Measurements from ENCODE around the gene ZNF618. TPM values are rescaled to one million over a fixed set of nuclear protein-coding genes. Genes with fewer than 3 reads are reported as not detected.

The ZNF618 gene
- total RNA-seq, 1 experiment from 2014 or later: 1.8 TPM

DNA sequence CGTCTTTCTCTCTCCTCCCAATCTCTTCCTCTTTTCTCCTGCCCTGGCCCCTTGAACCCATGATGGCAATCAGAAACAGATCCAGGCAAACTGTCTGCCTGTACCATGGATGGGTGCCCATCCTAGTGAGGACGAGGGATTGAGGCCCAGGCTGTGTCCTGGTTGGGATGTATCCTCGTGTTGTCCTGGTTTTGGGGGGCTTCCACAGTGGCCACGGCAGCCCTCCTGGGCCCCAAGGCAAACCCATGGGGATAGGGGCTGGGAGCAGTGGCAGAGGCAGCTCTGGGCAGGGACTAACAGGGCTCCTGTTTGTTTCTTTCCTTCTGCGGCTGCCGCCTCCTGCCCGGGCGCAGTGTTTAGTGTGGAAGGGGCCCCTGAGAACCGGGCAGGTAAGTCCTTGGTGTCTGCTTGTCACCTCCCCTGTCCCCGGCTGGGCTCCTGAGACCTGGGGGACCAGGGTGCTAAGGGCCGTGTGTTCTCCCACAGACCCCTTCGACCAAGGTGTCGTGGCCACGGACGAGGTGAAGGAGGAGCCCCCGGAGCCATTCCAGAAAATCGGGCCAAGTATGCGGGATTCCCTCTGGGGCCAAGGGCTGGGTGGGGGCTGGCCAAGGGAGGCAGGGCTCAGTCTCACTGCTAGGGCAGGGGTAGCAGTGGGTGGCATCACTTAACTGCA lies 132.0 kb downstream of the ZNF618 start:
- H3K4me3 ChIP-seq (ENCODE audit: low read depth in 2 of 2, low read length in 2 of 2): no peak overlapping the region
- CTCF ChIA-PET: interaction anchor here (0.6 kb wide), 1 partner anchor 167 kb away, joined by 8 read pairs; no protein-coding TSS in a partner anchor
- intact Hi-C loops (cut with micrococcal nuclease; ENCODE audit: unreplicated experiment) (no loop called here), in situ Hi-C loops (cut with HindIII; ENCODE audit: low pct_unique_long_range_greater_than_20kb, low sequenced_read_pairs) (no loop called here)
- no peak for DNase-seq (ENCODE audit: low read depth, low spot score)
- no peaks in the 10 kb centered on the region for H3K36me3 ChIP-seq (ENCODE audit: control insufficient read depth, insufficient read depth, low read length)
- TF ChIP-seq POLR2AphosphoS5 (IDR thresholded peaks at IDR 0.05; ENCODE audit: low read depth, low read length) (no peak), SIN3A (IDR thresholded peaks at IDR 0.05; ENCODE audit: borderline replicate concordance, insufficient read depth, low read depth, low read length) (no peak), TCF7L2 (IDR thresholded peaks at IDR 0.05; ENCODE audit: low read depth, low read length) (no peak)
- TF ChIP-seq, protein P1, sequence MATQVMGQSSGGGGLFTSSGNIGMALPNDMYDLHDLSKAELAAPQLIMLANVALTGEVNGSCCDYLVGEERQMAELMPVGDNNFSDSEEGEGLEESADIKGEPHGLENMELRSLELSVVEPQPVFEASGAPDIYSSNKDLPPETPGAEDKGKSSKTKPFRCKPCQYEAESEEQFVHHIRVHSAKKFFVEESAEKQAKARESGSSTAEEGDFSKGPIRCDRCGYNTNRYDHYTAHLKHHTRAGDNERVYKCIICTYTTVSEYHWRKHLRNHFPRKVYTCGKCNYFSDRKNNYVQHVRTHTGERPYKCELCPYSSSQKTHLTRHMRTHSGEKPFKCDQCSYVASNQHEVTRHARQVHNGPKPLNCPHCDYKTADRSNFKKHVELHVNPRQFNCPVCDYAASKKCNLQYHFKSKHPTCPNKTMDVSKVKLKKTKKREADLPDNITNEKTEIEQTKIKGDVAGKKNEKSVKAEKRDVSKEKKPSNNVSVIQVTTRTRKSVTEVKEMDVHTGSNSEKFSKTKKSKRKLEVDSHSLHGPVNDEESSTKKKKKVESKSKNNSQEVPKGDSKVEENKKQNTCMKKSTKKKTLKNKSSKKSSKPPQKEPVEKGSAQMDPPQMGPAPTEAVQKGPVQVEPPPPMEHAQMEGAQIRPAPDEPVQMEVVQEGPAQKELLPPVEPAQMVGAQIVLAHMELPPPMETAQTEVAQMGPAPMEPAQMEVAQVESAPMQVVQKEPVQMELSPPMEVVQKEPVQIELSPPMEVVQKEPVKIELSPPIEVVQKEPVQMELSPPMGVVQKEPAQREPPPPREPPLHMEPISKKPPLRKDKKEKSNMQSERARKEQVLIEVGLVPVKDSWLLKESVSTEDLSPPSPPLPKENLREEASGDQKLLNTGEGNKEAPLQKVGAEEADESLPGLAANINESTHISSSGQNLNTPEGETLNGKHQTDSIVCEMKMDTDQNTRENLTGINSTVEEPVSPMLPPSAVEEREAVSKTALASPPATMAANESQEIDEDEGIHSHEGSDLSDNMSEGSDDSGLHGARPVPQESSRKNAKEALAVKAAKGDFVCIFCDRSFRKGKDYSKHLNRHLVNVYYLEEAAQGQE (IDR thresholded peaks at IDR 0.05; ENCODE audit: insufficient read depth in 1 of 2, low read depth in 2 of 2, low read length in 1 of 2): no peak
- TF ChIP-seq, protein P2, sequence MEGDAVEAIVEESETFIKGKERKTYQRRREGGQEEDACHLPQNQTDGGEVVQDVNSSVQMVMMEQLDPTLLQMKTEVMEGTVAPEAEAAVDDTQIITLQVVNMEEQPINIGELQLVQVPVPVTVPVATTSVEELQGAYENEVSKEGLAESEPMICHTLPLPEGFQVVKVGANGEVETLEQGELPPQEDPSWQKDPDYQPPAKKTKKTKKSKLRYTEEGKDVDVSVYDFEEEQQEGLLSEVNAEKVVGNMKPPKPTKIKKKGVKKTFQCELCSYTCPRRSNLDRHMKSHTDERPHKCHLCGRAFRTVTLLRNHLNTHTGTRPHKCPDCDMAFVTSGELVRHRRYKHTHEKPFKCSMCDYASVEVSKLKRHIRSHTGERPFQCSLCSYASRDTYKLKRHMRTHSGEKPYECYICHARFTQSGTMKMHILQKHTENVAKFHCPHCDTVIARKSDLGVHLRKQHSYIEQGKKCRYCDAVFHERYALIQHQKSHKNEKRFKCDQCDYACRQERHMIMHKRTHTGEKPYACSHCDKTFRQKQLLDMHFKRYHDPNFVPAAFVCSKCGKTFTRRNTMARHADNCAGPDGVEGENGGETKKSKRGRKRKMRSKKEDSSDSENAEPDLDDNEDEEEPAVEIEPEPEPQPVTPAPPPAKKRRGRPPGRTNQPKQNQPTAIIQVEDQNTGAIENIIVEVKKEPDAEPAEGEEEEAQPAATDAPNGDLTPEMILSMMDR (IDR thresholded peaks at IDR 0.05): no peak
- no peak overlapping the region for H3K27ac ChIP-seq (ENCODE audit: low read length)
- H3K9me3 ChIP-seq (ENCODE audit: control insufficient read depth, insufficient read depth, low read depth, low read length): no peaks in the 10 kb centered on the region
- no peaks in the 10 kb centered on the region for H3K4me1 ChIP-seq (ENCODE audit: control insufficient read depth, insufficient read depth, low read length)
- ATAC-seq: no peak
- H3K27me3 ChIP-seq (ENCODE audit: control insufficient read depth, insufficient read depth, low read length): no peaks in the 10 kb centered on the region
- POLR2A ChIA-PET: no interaction called here
- BruUV-seq (replicated peaks): no TSS peak

DNA sequence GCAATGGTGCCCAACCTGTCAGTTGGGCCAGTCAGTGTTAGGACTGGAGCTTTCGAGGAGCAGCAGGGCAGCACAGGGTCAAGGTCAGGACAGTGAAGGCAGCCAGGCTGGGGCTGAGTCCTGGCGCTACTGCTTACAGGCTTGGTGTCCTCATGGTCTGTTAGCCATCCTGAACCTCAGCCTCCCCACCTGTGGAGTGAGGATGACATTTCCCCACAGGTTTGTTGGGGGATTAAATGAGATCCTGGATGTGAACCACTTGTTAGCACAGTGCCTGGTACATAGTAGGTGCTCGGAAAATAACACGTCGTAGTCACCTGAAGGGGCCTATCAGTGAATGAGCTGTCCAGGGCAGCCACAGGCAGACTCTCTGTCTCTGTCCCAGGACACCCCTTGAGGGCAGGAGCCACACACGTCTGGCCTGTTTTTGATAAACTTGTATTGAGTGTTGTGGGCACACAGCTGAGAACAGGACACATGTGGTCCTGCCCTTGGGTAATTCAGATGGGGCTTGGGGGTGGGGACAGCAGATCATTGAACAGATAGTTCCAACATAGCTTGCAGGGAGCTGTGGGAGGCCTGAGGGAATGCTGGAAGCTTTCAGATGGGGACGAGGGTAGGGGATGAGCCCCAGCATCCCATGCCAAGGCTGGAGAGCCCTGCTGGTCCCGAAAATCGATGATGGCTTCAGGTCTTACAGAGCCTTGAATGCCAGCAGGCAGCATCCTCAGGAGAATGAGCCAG lies 132.7 kb downstream of the ZNF618 start:
- DNase-seq (ENCODE audit: low read depth, low spot score) (no peak), ATAC-seq (no peak)
- POLR2A ChIA-PET: no interaction called here
- Histone ChIP-seq H3K36me3 (ENCODE audit: control insufficient read depth, insufficient read depth, low read length) (no peaks in the 10 kb centered on the region), H3K4me3 (ENCODE audit: low read depth in 2 of 2, low read length in 2 of 2) (no peak overlapping the region), H3K9me3 (ENCODE audit: control insufficient read depth, insufficient read depth, low read depth, low read length) (no peaks in the 10 kb centered on the region), H3K27ac (ENCODE audit: low read length) (no peak overlapping the region), H3K4me1 (ENCODE audit: control insufficient read depth, insufficient read depth, low read length) (no peaks in the 10 kb centered on the region), H3K27me3 (ENCODE audit: control insufficient read depth, insufficient read depth, low read length) (no peaks in the 10 kb centered on the region)
- intact Hi-C loops (cut with micrococcal nuclease; ENCODE audit: unreplicated experiment): no loop called here
- CTCF ChIA-PET: no interaction called here
- in situ Hi-C loops (cut with HindIII; ENCODE audit: low pct_unique_long_range_greater_than_20kb, low sequenced_read_pairs): no loop called here
- TF ChIP-seq TCF7L2 (IDR thresholded peaks at IDR 0.05; ENCODE audit: low read depth, low read length) (no peak), POLR2AphosphoS5 (IDR thresholded peaks at IDR 0.05; ENCODE audit: low read depth, low read length) (no peak), SIN3A (IDR thresholded peaks at IDR 0.05; ENCODE audit: borderline replicate concordance, insufficient read depth, low read depth, low read length) (no peak)
- TF ChIP-seq, protein P1 (IDR thresholded peaks at IDR 0.05; ENCODE audit: insufficient read depth in 1 of 2, low read depth in 2 of 2, low read length in 1 of 2): no peak
- TF ChIP-seq, protein P2 (IDR thresholded peaks at IDR 0.05): no peak
- no TSS peak for BruUV-seq (replicated peaks)

Data from Panc1 (cell line).